Endothelial cell of umbilical vein (primary cell): Measurements from ENCODE around the gene PARM1. TPM values are rescaled to one million over a fixed set of nuclear protein-coding genes. Genes with fewer than 3 reads are reported as not detected.

Experiments
- BruUV-seq: library from RNA; stranded (reverse); fragments of 400-500 nt; replicated peaks from 2 replicates; lab custom pipeline; 2021; lab: Mats Ljungman, UMichigan
- CTCF ChIA-PET: fragments of 300-600, 350-600 bp; sonication (Branson Sonifier 250); formaldehyde crosslinking; loops from one replicate; lab custom pipeline; 2021; ENCODE audit warnings: antibody characterized with exemption, inconsistent platforms; lab: Charles Lee
- POLR2A ChIA-PET: fragments of 300-600, 350-600 bp; sonication (Branson Sonifier 250); formaldehyde crosslinking; loops from one replicate; lab custom pipeline; 2021; ENCODE audit warnings: antibody characterized with exemption, inconsistent platforms; lab: Charles Lee
- DNase-seq: peaks from one replicate; pipeline ENCODE4 v3.0.0-alpha.2; 2011; ENCODE audit warnings: low read depth, low spot score
- FAIRE-seq: peaks from 2 replicates; lab custom pipeline; 2011; peaks lifted over from hg19 to GRCh38; lab: Jason Lieb, UNC
- H2AFZ ChIP-seq: 2 replicates; pipeline ENCODE4 v1.6.0; 2012; ENCODE audit warnings: low read depth, low read length, control low read depth, inconsistent platforms
- H3K27ac ChIP-seq: 2 replicates; pipeline ENCODE4 v1.5.1; 2011; ENCODE audit warnings: low read depth, mild to moderate bottlenecking, control low read depth, low read length, moderate library complexity; ENCODE audit not compliant: insufficient read depth
- H3K27me3 ChIP-seq, 2 experiments: 2 replicates each; pipeline versions ENCODE4 v1.6.0 to v1.6.1; 2011; ENCODE audit warnings: low read length in 2 of 2, mixed read lengths in 1 of 2; ENCODE audit not compliant: control insufficient read depth in 2 of 2, insufficient read depth in 2 of 2
- H3K36me3 ChIP-seq, 2 experiments: 2 replicates in 1 of 2; 3 replicates in 1 of 2; pipeline ENCODE4 v1.5.1; 2011; ENCODE audit warnings: low read length in 2 of 2, mild to moderate bottlenecking in 1 of 2, moderate library complexity in 1 of 2; ENCODE audit not compliant: control insufficient read depth in 2 of 2, insufficient read depth in 2 of 2; ENCODE audit errors: extremely low read depth in 1 of 2
- H3K4me1 ChIP-seq: 3 replicates; pipeline ENCODE4 v1.5.1; 2011; ENCODE audit warnings: mild to moderate bottlenecking, low read length; ENCODE audit not compliant: control insufficient read depth, insufficient read depth; ENCODE audit errors: extremely low read depth
- H3K4me2 ChIP-seq: 2 replicates; pipeline ENCODE4 v1.6.1; 2011; ENCODE audit warnings: low read length, control low read depth, mixed read lengths; ENCODE audit not compliant: insufficient read depth
- H3K4me3 ChIP-seq, 3 experiments: fragments of 200-600 bp in 1 of 3; sonication (generic), shearing (Covaris generic) in 1 of 3; replicated peaks in 1 of 3; 2 replicates each; pipeline ENCODE4 v1.5.1; 2011 to 2016; ENCODE audit warnings: control low read depth in 3 of 3, low read length in 3 of 3, mild to moderate bottlenecking in 2 of 3, inconsistent platforms in 1 of 3, low read depth in 1 of 3, moderate library complexity in 1 of 3; ENCODE audit not compliant: insufficient read depth in 1 of 3
- H3K79me2 ChIP-seq: 2 replicates; pipeline ENCODE4 v1.6.0; 2012; ENCODE audit warnings: low read length, inconsistent platforms; ENCODE audit not compliant: control insufficient read depth, insufficient read depth
- H3K9ac ChIP-seq: replicated peaks from 2 replicates; pipeline ENCODE3; 2011; ENCODE audit warnings: low read length, control low read depth; ENCODE audit not compliant: insufficient read depth; ENCODE audit errors: extremely low read depth
- H3K9me1 ChIP-seq: replicated peaks from 3 replicates; pipeline ENCODE4 v1.6.0; 2011; ENCODE audit warnings: mild to moderate bottlenecking, low read length; ENCODE audit not compliant: control insufficient read depth, insufficient read depth; ENCODE audit errors: extremely low read depth
- H3K9me3 ChIP-seq: replicated peaks from 2 replicates; pipeline ENCODE4 v1.5.1; 2012; ENCODE audit warnings: low read length, inconsistent platforms; ENCODE audit not compliant: control insufficient read depth, insufficient read depth
- H4K20me1 ChIP-seq: replicated peaks from 2 replicates; pipeline ENCODE3; 2011; ENCODE audit warnings: mild to moderate bottlenecking, low read length; ENCODE audit not compliant: control insufficient read depth, insufficient read depth; ENCODE audit errors: extremely low read depth
- CTCF ChIP-seq, 2 donors: IDR thresholded peaks; 1 replicate in 1 of 2; 2 replicates in 1 of 2; pipeline ENCODE4 v1.5.1; 2011; ENCODE audit warnings: low read length in 2 of 2, mild to moderate bottlenecking in 2 of 2, moderate library complexity in 2 of 2, control low read depth in 1 of 2, inconsistent platforms in 1 of 2, low read depth in 1 of 2; ENCODE audit not compliant: insufficient read depth in 1 of 2; ENCODE audit errors: extremely low read depth in 1 of 2
- EZH2 ChIP-seq: IDR thresholded peaks from 2 replicates; pipeline ENCODE4 v1.6.1; 2012; ENCODE audit warnings: borderline replicate concordance, low read depth, mild to moderate bottlenecking, moderate library complexity, low read length, inconsistent platforms; ENCODE audit not compliant: severe bottlenecking
- FOS ChIP-seq: IDR thresholded peaks from 2 replicates; pipeline ENCODE4 v1.6.1; 2011; ENCODE audit warnings: mild to moderate bottlenecking, low read length, moderate library complexity, borderline replicate concordance; ENCODE audit not compliant: insufficient read depth
- GATA2 ChIP-seq: IDR thresholded peaks from 2 replicates; pipeline ENCODE4 v1.7.0; 2011; ENCODE audit warnings: low read depth, mild to moderate bottlenecking, moderate library complexity, mixed read lengths, low read length; ENCODE audit not compliant: insufficient read length, insufficient read depth
- JUN ChIP-seq: IDR thresholded peaks from 2 replicates; pipeline ENCODE4 v1.6.1; 2011; ENCODE audit warnings: borderline replicate concordance, low read depth; ENCODE audit not compliant: insufficient read length, insufficient read depth
- MAX ChIP-seq: IDR thresholded peaks from 2 replicates; pipeline ENCODE4 v1.6.1; 2011; ENCODE audit not compliant: insufficient read depth, insufficient read length
- MYC ChIP-seq: IDR thresholded peaks from one replicate; pipeline ENCODE4 v1.6.1; 2011; ENCODE audit warnings: mild to moderate bottlenecking, low read depth, low read length
- POLR2A ChIP-seq: IDR thresholded peaks from 2 replicates; pipeline ENCODE4 v1.6.1; 2012; ENCODE audit warnings: low read depth, mild to moderate bottlenecking, control low read depth, low read length
- POLR2AphosphoS5 ChIP-seq: IDR thresholded peaks from 2 replicates; pipeline ENCODE4 v1.6.1; 2012; ENCODE audit warnings: low read depth, mild to moderate bottlenecking, control low read depth, low read length, moderate library complexity; ENCODE audit not compliant: insufficient read depth
- dilution Hi-C: fragments of 300-500 bp; cut with MboI; formaldehyde crosslinking; loops from one replicate; pipeline ENCODE4 v1.15.0; 2019; ENCODE audit warnings: low sequenced_read_pairs; ENCODE audit not compliant: extremely low pct_ligation_motif_present
- intact Hi-C: fragments of 100-400 bp; cut with micrococcal nuclease; formaldehyde crosslinking; loops from one replicate; pipeline ENCODE4 v1.10.0; 2022
- polyA plus RNA-seq, 4 experiments: library from polyadenylated mRNA; depleted of rRNA in 3 of 4; stranded (reverse) in 3 of 4; unstranded in 1 of 4; fragments of >200 nt; gene quantifications; 2 replicates each; pipeline versions ENCODE4 v1.2.1 to v1.2.3, GENCODE V29; 2011 to 2012; ENCODE audit warnings: missing spikeins in 1 of 4
- total RNA-seq: library from RNA; stranded (reverse); gene quantifications from 2 replicates; pipeline ENCODE4 v1.2.3, GENCODE V29; 2021

The PARM1 gene
- total and polyA plus RNA-seq, 2 donors (not counting 3 experiments of a cell fraction or from before 2014, with no cell fraction given), result 0.01 TPM; not detected in 1

- Histone ChIP-seq H2AFZ (no peak overlapping the region), H3K27ac (no peak overlapping the region), H3K79me2 (no peaks in the 10 kb centered on the region), H3K4me1 (no peaks in the 10 kb centered on the region), H3K9ac (no peak overlapping the region), H3K9me1 (no peaks in the 10 kb centered on the region), H3K36me3 (no peaks in the 10 kb centered on the region), H4K20me1 (no peaks in the 10 kb centered on the region), H3K4me2 (no peak overlapping the region), H3K27me3 (no peaks in the 10 kb centered on the region), H3K9me3 (no peaks in the 10 kb centered on the region), H3K4me3 (no peak overlapping the region)
- ChIA-PET POLR2A (no interaction called here), CTCF (no interaction called here)
- intact Hi-C loops, result no loop called here
- dilution Hi-C loops, result no loop called here
- TF ChIP-seq CTCF (IDR thresholded peaks at IDR 0.05; ENCODE audit: extremely low read depth in 1 of 2, insufficient read depth in 1 of 2, low read depth in 1 of 2, low read length in 2 of 2) (no peak), EZH2 (no peak), POLR2AphosphoS5 (no peak), MAX (no peak), FOS (no peak), JUN (no peak), MYC (no peak), POLR2A (no peak), GATA2 (no peak)
- FAIRE-seq, result no peak
- no peak for DNase-seq
- no TSS peak for BruUV-seq
Observed at GRCh38 chr4:75089206-75089605, 156.3 kb downstream of the PARM1 start.
